Thyroid gland (tissue), 4 donors: Measurements from ENCODE around the gene MTREX. TPM values are rescaled to one million over a fixed set of nuclear protein-coding genes. Genes with fewer than 3 reads are reported as not detected.

Source experiments
- DNase-seq, 2 donors: peaks; one replicate each; pipeline ENCODE4 v3.0.0-alpha.2; 2019
- H3K27ac ChIP-seq, 3 donors: fragments of 200-600 bp; sonication (generic); 1 replicate in 2 of 3; 2 replicates in 1 of 3; pipeline ENCODE4 v1.5.1; 2016 to 2019; ENCODE audit warnings: mild to moderate bottlenecking in 1 of 3, moderate library complexity in 1 of 3
- H3K27me3 ChIP-seq: fragments of 200-600 bp; sonication (generic); one replicate; pipeline ENCODE4 v1.5.1; 2019
- H3K36me3 ChIP-seq, 2 donors: fragments of 200-600 bp; sonication (generic); one replicate each; pipeline ENCODE4 v1.5.1; 2016 to 2019
- H3K4me1 ChIP-seq, 2 donors: fragments of 200-600 bp; sonication (generic); one replicate each; pipeline ENCODE4 v1.5.1; 2017 to 2019
- H3K4me3 ChIP-seq, 3 donors: fragments of 200-600 bp; sonication (generic); replicated peaks in 1 of 3; 1 replicate in 2 of 3; 2 replicates in 1 of 3; pipeline ENCODE4 v1.5.1; 2016; ENCODE audit warnings: mild to moderate bottlenecking in 1 of 3
- H3K9me3 ChIP-seq: fragments of 200-600 bp; sonication (generic); one replicate; pipeline ENCODE4 v1.5.1; 2017
- POLR2A ChIP-seq, 2 donors: fragments of 450-650 bp; IDR thresholded peaks; one replicate each; pipeline ENCODE4 v1.6.1; 2017; ENCODE audit warnings: antibody characterized with exemption in 2 of 2, mild to moderate bottlenecking in 2 of 2, moderate library complexity in 1 of 2
- WGBS, 2 donors: methylation state at CpG; one replicate each; pipeline ENCODE4 v1.1.5; 2017; 5-methylcytosine and 5-hydroxymethylcytosine counted together
- intact Hi-C: fragments of 100-400 bp; cut with DNase I; formaldehyde crosslinking; loops from one replicate; pipeline ENCODE4 v1.15.1; 2023
- total RNA-seq, 4 donors: library from RNA; depleted of rRNA; stranded (reverse); fragments of >200 nt; gene quantifications; one replicate each; pipeline ENCODE4 v1.2.3, GENCODE V29; 2016
- TF ChIP-seq, protein P1 (sequence below), 6 experiments: fragments of 200-600 bp in 3 of 6; fragments of 450-650 bp in 3 of 6; sonication (generic) in 3 of 6; IDR thresholded peaks; one replicate each; pipeline ENCODE4 v1.5.1; 2016 to 2019; ENCODE audit warnings: antibody characterized with exemption in 6 of 6, mild to moderate bottlenecking in 2 of 6, inconsistent platforms in 1 of 6, moderate library complexity in 1 of 6

Gene MTREX
- total RNA-seq, 4 donors from 2014 or later: 86.3 to 94.4 (median 92.6) TPM

DNA sequence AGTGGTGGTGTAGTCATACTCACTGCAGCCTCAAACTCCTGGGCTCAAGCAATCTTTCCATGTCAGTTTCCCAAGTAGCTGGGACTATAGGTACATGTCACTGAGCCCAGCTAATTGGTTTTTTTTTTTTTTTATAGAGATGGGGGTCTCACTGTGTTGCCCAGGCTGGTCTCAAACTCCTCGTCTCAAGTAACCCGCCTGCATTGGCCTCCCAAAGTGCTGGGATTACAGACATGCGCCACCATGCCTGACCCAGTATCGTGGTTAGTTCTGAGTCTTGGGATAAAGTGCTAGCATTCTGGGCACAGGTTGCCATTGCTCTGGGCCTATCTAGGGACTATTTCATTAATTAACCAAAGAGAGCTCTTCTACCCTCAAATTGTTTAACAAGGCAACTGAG lies 118.7 kb downstream of the MTREX start:
- TF ChIP-seq POLR2A (IDR thresholded peaks at IDR 0.05): no peak
- TF ChIP-seq, protein P1, sequence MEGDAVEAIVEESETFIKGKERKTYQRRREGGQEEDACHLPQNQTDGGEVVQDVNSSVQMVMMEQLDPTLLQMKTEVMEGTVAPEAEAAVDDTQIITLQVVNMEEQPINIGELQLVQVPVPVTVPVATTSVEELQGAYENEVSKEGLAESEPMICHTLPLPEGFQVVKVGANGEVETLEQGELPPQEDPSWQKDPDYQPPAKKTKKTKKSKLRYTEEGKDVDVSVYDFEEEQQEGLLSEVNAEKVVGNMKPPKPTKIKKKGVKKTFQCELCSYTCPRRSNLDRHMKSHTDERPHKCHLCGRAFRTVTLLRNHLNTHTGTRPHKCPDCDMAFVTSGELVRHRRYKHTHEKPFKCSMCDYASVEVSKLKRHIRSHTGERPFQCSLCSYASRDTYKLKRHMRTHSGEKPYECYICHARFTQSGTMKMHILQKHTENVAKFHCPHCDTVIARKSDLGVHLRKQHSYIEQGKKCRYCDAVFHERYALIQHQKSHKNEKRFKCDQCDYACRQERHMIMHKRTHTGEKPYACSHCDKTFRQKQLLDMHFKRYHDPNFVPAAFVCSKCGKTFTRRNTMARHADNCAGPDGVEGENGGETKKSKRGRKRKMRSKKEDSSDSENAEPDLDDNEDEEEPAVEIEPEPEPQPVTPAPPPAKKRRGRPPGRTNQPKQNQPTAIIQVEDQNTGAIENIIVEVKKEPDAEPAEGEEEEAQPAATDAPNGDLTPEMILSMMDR (IDR thresholded peaks at IDR 0.05): no peak
- WGBS, 2 donors: 98% methylated on average over 4 of the region's 4 CpGs
- intact Hi-C loops: no loop called here
- peaks cover 0 to 7% of the 10 kb centered on the region in 2 donors for H3K4me1 ChIP-seq
- H3K27me3 ChIP-seq: no peaks in the 10 kb centered on the region
- H3K27ac ChIP-seq: no peak overlapping the region
- no peak overlapping the region for H3K4me3 ChIP-seq
- no peaks in the 10 kb centered on the region for H3K9me3 ChIP-seq
- DNase-seq: no peak
- H3K36me3 ChIP-seq: peaks cover 27 to 41% of the 10 kb centered on the region in 2 donors

DNA sequence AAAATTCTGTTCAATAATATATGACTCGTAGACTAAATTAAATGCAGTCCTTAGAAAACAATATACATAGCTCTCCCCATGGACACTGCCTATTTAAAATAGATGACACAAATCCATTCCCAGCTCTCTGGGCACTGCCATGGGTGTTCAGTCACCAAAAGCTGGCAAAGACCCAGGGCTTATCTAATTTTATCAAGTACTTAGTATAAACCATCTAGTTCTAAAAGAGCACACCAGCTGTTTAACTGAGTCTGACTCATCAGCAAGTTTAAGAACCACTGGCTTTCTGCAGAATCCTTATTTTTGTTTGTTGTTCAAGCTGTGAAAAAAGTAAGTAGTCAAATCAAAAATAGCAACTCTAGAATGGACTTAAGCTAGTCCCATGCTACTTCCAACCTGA lies 119.4 kb downstream of the MTREX start:
- Histone ChIP-seq H3K36me3 (peaks cover 27 to 41% of the 10 kb centered on the region in 2 donors), H3K4me3 (no peak overlapping the region), H3K27me3 (no peaks in the 10 kb centered on the region), H3K4me1 (peaks cover 0 to 7% of the 10 kb centered on the region in 2 donors), H3K9me3 (no peaks in the 10 kb centered on the region), H3K27ac (no peak overlapping the region)
- peak; percentile 46 to 54 for DNase-seq
- WGBS, 2 donors: 93 to 97% methylated on average over 1 of the region's 1 CpG
- TF ChIP-seq, protein P1 (IDR thresholded peaks at IDR 0.05): no peak
- no peak for TF ChIP-seq POLR2A (IDR thresholded peaks at IDR 0.05)
- intact Hi-C loops: no loop called here

DNA sequence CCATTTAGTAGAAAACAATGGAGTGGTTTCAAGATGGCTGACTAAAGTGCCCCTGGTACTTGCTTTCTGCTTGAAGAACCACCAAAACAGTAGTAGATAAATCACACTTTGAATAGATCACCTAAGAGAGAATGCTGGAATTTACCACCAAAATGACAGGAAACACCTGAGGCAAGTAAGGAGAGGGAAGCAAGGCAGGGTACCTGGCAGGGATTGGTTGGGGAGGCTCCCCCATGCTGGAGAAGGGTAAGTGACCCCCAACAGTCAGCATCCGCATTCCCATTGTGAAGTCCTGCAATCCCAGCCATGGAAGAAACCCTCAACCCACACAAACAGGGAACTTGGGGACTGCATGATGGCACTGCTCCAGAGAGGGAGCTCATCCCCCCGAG lies 121.4 kb downstream of the MTREX start:
- H3K36me3 ChIP-seq: peaks cover 12 to 24% of the 10 kb centered on the region in 2 donors
- H3K27me3 ChIP-seq: no peaks in the 10 kb centered on the region
- H3K9me3 ChIP-seq: no peaks in the 10 kb centered on the region
- TF ChIP-seq POLR2A (IDR thresholded peaks at IDR 0.05): no peak
- TF ChIP-seq, protein P1 (IDR thresholded peaks at IDR 0.05): no peak
- no peak overlapping the region for H3K4me3 ChIP-seq
- no peak overlapping the region for H3K27ac ChIP-seq
- H3K4me1 ChIP-seq: peaks cover 0 to 7% of the 10 kb centered on the region in 2 donors
- WGBS, 2 donors: 50% methylated on average over 2 of the region's 2 CpGs
- no peak for DNase-seq
- intact Hi-C loops: no loop called here

DNA sequence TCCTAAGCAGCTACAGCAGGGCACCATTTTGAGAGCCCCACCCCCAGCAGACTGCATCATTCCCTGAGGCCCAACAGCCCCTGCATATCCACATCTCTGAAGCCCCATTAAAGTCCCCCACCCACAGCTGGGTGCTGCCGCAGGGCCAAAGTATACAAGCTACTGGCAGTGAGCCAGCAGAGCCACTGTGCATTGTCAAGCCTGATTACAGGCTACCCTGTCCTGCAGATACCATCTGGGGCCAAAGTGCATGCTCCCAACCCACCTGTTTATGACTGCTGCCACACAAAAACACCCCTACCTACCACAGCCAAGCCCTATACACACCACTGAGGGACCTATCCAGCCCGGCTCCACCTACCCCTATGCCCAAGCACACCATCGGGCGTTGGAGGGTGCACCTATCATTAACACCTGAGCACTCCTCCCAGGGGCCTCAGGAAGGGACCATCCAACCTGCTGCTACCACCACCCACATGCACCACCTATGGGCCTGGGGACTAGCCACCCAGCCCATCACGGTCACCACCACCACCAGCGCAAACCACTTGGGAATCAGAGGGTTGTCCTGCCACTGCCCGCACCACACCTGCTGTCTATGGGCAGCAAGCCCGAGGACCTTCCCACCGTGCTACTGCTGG lies 121.9 kb downstream of the MTREX start:
- WGBS, 2 donors: 97 to 100% methylated on average over 4 to 7 of the region's 9 CpGs
- no peak overlapping the region for H3K27ac ChIP-seq
- no peaks in the 10 kb centered on the region for H3K9me3 ChIP-seq
- H3K36me3 ChIP-seq: peaks cover 8 to 19% of the 10 kb centered on the region in 2 donors
- DNase-seq: peak in 1 of 2 donors; percentile 19
- no peaks in the 10 kb centered on the region for H3K27me3 ChIP-seq
- intact Hi-C loops: loop anchor here (10.0 kb wide), 1 partner anchor 105 kb away; the partner anchor contains the start of gene PLPP1
- no peak for TF ChIP-seq POLR2A (IDR thresholded peaks at IDR 0.05)
- TF ChIP-seq, protein P1 (IDR thresholded peaks at IDR 0.05): no peak
- H3K4me1 ChIP-seq: peaks cover 0 to 7% of the 10 kb centered on the region in 2 donors
- H3K4me3 ChIP-seq: no peak overlapping the region

DNA sequence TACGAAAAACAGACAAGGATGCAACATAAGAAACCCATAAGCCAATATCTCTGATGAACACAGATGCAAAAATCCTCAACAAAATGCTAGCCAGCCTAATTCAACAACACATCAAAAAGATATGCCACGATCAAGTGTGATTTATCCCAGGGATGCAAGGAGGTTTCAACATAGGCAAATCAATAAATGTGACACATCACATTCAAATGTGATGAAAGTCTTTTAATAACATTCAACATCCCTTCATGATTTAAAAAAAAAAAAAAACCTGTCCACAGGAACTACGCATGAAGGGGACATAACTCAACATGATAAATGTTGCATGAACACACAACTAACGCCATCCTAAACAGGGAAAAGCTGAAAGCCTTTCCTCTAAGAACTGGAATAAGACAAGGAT lies 124.8 kb downstream of the MTREX start:
- intact Hi-C loops: loop anchor here (10.0 kb wide), 1 partner anchor 102 kb away; the partner anchor contains the start of gene PLPP1
- Histone ChIP-seq H3K4me1 (peaks cover 2 to 9% of the 10 kb centered on the region in 2 donors), H3K36me3 (peaks cover 0 to 9% of the 10 kb centered on the region in 2 donors), H3K27ac (no peak overlapping the region), H3K9me3 (no peaks in the 10 kb centered on the region), H3K27me3 (no peaks in the 10 kb centered on the region), H3K4me3 (no peak overlapping the region)
- TF ChIP-seq, protein P1 (IDR thresholded peaks at IDR 0.05): no peak
- DNase-seq: no peak
- WGBS, 2 donors: 96 to 98% methylated on average over 4 of the region's 4 CpGs
